GM19035 (cell line): ENCODE data around the gene LY6G6C.

ENCODE experiments used
- ATAC-seq: cut with Tn5 transposase; IDR thresholded peaks from one replicate; pipeline ENCODE4 v1.9.1; 2021; ENCODE audit not compliant: unreplicated experiment

Gene LY6G6C

GRCh38 chr6:31727717-31728671 is 6.4 kb upstream of the LY6G6C start:
- ATAC-seq, result no peak

- ATAC-seq, result no peak
Measured at GRCh38 chr6:31727034-31727716, 5.6 kb upstream of the LY6G6C start.

- no peak for ATAC-seq
Measured at GRCh38 chr6:31725502-31726350, 4.2 kb upstream of the LY6G6C start.

GRCh38 chr6:31723980-31724691 is 2.6 kb upstream of the LY6G6C start:
- no peak for ATAC-seq

- ATAC-seq, result no peak
Measured at GRCh38 chr6:31723245-31723979, 1.9 kb upstream of the LY6G6C start, which contains the start of gene MPIG6B. TSS of gene MPIG6B (plus strand) at chr6:31723373. CDS start at chr6:31723384, 11 bp downstream.

GRCh38 chr6:31722173-31722572 is 627 bp upstream of the LY6G6C start:
- no peak for ATAC-seq

DNA sequence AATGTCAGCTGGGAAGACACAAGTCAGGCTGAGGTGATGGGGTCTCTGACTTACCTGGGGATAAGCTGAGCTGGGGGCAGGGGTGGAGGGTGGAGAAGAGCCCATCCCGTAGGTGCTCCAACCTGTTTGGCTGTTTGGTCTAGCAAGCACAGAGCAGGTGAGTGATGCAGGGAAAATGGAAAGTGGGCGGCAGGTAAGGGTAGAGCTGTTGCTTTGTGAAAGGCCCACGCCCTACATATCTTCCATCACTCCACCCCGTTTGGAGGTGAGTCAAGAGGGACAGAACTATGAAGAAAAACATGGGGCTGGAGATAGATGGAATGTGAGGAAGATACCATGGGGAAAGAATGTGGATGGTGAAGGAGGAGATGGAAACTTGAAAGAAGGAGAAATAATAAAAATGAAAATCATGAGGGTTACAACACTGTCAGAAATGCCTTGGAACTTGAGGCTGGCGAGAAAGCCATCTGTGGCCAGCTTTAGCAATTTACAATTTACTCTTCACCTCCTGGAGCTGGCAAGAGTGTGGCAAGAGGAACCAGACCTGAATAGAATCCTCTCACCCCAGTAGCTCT is 1.3 kb downstream of the LY6G6C start:
- no peak for ATAC-seq

DNA sequence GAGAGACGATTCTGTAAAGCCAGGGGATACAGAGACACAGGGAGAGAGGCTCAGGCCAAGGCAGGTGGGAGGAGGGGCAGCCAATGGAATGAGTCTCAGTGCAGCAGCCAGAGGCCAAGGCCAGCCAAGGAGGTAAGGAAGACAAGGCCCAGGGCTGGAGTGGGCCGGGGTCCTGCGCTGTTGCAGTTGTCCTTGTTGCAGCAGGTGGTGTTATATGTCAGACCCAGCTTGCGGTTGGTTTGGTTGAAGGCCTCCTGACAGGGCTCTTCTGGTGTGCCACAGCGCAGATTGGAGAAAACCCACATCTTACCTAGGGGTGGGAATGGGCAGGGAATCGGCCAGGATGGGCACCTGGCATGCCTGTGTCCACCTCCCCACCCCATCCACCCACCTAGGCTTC is 2.5 kb downstream of the LY6G6C start:
- ATAC-seq, result no peak

GRCh38 chr6:31718265-31718664 is 3.3 kb downstream of the LY6G6C start:
- no peak for ATAC-seq

GRCh38 chr6:31717499-31718222 is 3.9 kb downstream of the LY6G6C start:
- ATAC-seq, result no peak

DNA sequence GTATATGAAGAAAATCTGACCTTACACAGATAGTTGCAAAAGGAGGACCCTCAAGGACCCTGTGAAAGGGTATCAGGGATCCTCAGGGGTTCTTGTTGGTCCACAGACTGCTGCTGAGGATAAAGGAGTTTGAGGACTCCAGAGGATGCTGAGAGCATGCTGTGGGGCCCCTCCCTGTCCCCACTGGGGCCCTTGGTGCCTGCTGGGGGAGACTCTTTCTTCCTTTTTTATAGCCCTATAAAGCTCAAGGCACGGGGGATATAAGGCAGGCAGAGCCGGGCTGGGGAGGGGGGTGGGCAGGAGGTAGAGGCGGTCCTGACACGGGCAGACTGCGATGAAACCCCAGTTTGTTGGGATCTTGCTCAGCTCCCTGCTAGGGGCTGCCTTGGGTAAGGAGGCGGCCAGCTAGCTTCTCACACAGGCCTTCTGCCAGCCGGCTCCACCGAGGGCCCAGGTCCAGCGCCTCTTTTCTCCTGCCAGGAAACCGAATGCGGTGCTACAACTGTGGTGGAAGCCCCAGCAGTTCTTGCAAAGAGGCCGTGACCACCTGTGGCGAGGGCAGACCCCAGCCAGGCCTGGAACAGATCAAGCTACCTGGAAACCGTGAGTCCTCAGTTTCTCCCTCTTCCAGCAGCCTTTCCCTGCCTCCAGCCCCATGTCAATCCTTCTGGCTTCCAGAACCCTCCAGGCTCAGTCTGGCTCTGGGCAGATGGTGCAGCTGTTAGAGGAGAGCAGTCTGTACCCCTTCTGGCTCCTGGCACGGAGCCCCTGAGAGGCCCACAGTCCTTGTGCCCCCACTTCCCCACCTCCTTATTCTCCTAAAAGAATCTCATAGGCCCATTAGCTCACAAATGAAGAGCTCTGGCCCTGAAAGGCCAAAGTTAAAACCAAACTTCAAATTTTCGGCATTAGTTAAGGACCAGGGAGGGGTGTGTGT is 6.3 kb downstream of the LY6G6C start, which contains the start of gene LY6G6D:
TSS of gene LY6G6D (plus strand) at position 327 of the 937 bp plus-strand sequence. CDS start at position 335, 8 bp downstream.
- ATAC-seq, result no peak

GRCh38 chr6:31713991-31714684 is 7.4 kb downstream of the LY6G6C start:
- no peak for ATAC-seq

DNA sequence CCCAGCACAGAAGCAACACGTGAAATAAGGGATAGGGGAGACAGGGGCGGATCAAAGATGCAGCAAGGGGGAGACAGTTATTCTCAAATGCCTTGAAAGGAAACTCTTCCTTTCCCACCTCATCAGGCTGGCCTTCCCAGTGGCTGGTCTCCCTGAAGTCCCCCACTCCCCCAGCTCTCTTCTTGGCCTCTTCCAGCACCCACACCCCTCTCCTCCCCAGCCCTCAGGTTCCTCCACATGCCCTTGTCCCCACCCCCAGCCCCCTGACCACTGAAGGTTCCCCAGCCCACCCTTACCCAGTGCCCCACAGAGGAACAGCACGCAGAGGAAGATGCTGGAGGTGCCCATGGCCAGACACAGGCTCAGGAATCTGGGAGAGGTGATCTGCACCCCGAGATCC is 8.1 kb downstream of the LY6G6C start:
- ATAC-seq, result no peak

DNA sequence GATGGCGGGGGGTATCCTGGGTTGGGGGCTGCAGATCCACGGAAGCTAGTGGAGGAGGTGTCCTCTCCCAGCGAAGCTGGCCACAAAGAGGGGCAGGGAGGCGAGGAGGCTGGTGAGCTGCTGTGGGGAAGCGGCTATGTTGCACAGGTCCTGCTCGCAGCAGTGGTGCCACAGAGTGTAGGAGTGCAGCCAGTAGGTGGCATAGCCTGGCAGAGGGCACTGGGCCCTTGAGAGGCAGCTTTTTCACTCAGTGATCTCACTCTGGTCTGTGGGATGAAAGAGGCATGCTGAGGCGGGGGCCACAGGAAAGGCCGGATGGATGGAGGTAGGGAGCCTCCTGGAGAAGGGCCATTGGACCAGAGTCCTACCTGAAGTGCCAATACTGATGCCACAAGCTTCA is 9.2 kb downstream of the LY6G6C start:
- no peak for ATAC-seq

- no peak for ATAC-seq
Measured at GRCh38 chr6:31711233-31711632, 10.3 kb downstream of the LY6G6C start.

GRCh38 chr6:31710523-31711219 is 10.9 kb downstream of the LY6G6C start:
- no peak for ATAC-seq
